Measurements from ENCODE around the gene NFKB2.
A peak's percentile ranks its signal among the peaks of the same experiment; 100 is the strongest.

NFKB2 gene

GRCh38 chr10:102396317-102396650 is 779 bp downstream of the NFKB2 start:
- DNase-seq = no peak

GRCh38 chr10:102396730-102397151 is 1.2 kb downstream of the NFKB2 start:
- no peak for DNase-seq

GRCh38 chr10:102397222-102398171 is 2.0 kb downstream of the NFKB2 start:
- no peak for DNase-seq

- DNase-seq = no peak
Observed at GRCh38 chr10:102398172-102399020, 2.9 kb downstream of the NFKB2 start.

- DNase-seq = peak; percentile 78
Observed at GRCh38 chr10:102399217-102400021, 3.9 kb downstream of the NFKB2 start.

- no peak for DNase-seq
Observed at GRCh38 chr10:102400076-102400475, 4.6 kb downstream of the NFKB2 start.

- no peak for DNase-seq
Observed at GRCh38 chr10:102400598-102401341, 5.3 kb downstream of the NFKB2 start.

- no peak for DNase-seq
Observed at GRCh38 chr10:102401342-102401654, 5.8 kb downstream of the NFKB2 start.

GRCh38 chr10:102401735-102402511 is 6.4 kb downstream of the NFKB2 start:
- no peak for DNase-seq

- no peak for DNase-seq
Observed at GRCh38 chr10:102402512-102402896, 7.0 kb downstream of the NFKB2 start.

GRCh38 chr10:102403115-102403514 is 7.6 kb downstream of the NFKB2 start:
- no peak for DNase-seq

GRCh38 chr10:102404361-102405107 is 9.0 kb downstream of the NFKB2 start:
- DNase-seq = no peak

- no peak for DNase-seq
Observed at GRCh38 chr10:102405108-102405571, 9.6 kb downstream of the NFKB2 start.

GRCh38 chr10:102405632-102406031 is 10.1 kb downstream of the NFKB2 start:
- DNase-seq = no peak

GRCh38 chr10:102406815-102407214 is 11.3 kb downstream of the NFKB2 start:
- no peak for DNase-seq

GRCh38 chr10:102407425-102408130 is 12.1 kb downstream of the NFKB2 start:
- no peak for DNase-seq

- DNase-seq = no peak
Observed at GRCh38 chr10:102408131-102408727, 12.7 kb downstream of the NFKB2 start.

GRCh38 chr10:102408728-102409603 is 13.5 kb downstream of the NFKB2 start:
- DNase-seq = peak; percentile 72

Data from stimulated activated naive CD4-positive, alpha-beta T cell treated with Interleukin-2 at 50 U/mL for 16 hours (primary cell).